ENCODE data around the gene TBC1D10A. TPM values are rescaled to one million over a fixed set of nuclear protein-coding genes. Genes with fewer than 3 reads are reported as not detected.

Gene TBC1D10A
- total and polyA plus RNA-seq, 12 donors = 3.2 to 9.5 (median 5.7) TPM

DNA sequence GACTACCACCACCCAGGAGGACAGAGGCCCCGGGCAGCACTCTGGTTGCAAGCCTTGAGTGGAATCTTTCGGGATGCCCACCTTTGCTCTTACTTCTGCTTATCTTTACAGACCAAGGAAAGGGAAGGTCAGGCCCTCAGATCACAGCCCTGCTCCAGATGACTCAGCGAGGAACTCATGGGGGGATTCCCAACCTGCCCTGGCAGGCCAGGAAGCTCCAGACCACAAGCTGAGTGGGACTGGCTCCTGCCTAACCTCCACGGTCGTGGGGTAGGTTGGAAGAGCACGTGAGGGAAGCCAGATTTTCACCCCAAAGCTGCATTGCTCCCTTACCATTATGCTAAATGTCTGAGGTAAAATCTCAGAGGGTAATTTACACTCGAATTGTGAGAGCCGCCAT, 11.8 kb downstream of the TBC1D10A start:
- DNase-seq (no peak), ATAC-seq (no peak)
- H3K36me3 ChIP-seq = peaks cover 0 to 9% (median 0%) of the 10 kb centered on the region in 9 donors
- no peak for TF ChIP-seq CTCF (IDR thresholded peaks at IDR 0.05)
- H3K4me3 ChIP-seq = no peak overlapping the region
- WGBS, 2 donors = 73 to 82% methylated on average over 8 of the region's 8 CpGs
- H3K9me3 ChIP-seq = no peaks in the 10 kb centered on the region
- no peaks in the 10 kb centered on the region for H3K27me3 ChIP-seq
- peaks cover 34 to 100% (median 76%) of the 10 kb centered on the region in 9 donors for H3K4me1 ChIP-seq
- peak overlapping the region in 3 of 10 donors; percentile 7 to 37 (median 9) for H3K27ac ChIP-seq
- intact Hi-C loops (cut with DNase I) = no loop called here

DNA sequence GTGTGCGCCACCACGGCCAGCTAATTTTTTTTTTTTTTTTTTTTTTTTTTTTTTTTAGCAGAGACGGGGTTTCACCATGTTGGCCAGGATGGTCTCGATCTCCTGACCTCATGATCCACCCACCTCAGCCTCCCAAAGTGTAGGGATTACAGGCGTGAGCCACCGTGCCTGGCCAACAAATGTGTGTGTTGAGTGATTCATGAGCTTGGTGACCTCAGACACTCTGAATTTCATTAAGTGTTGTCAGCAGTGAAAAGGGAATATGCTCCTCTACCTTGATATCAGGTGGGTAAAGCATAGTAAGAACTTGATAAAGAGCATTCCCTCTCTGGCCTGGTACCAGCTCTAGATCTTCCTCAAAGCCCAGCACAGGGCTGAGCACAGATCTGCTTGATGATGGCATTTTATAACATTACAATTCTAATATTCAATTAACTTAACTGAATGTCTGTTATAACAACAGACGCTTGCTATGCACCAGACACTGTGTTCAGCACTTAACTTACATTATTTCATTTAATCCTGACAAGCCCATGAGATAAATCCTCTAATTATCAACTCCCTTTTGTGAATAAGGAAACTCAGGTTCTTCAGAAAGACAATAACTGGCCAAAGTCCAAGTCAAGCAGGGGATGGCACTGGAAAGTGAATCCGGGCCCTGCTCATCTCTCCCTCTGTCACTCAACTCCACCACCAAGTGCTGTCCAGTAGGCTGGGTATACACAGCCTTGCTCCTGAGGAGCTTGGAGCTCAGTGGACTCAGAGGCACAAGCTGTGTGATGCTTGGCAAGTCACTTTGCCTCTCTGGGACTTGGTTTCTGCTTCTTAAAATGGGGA, 13.0 kb downstream of the TBC1D10A start:
- Histone ChIP-seq H3K36me3 (peaks cover 0 to 5% (median 0%) of the 10 kb centered on the region in 9 donors), H3K27ac (peak overlapping the region in 2 of 10 donors; percentile 4 to 8), H3K27me3 (no peaks in the 10 kb centered on the region), H3K4me1 (peaks cover 35 to 100% (median 76%) of the 10 kb centered on the region in 9 donors), H3K4me3 (no peak overlapping the region), H3K9me3 (no peaks in the 10 kb centered on the region)
- no peak for TF ChIP-seq CTCF (IDR thresholded peaks at IDR 0.05)
- WGBS, 2 donors = 83 to 88% methylated on average over 5 to 6 of the region's 8 CpGs
- ATAC-seq = no peak
- DNase-seq = no peak
- intact Hi-C loops (cut with DNase I) = no loop called here

DNA sequence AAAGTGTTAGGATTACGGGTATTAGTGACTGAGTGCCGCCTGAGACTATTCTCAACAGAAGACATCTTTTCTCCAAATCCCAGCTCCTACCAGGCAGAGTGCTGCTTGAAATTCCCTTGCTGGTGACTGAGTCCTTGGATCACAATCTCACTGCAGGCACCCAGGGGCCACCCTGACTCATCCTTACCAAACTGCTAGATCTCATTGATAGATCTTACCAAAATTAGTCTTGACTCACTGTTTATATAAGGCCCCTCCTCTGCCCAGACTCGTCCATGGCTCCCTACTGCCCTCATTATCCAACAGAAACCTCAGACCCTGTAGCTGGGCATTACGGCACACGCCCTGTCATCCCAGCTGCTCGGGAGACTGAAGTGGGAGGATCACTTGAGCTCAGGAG, 14.7 kb downstream of the TBC1D10A start:
- peak overlapping the region; percentile 22 to 92 (median 74) for H3K27ac ChIP-seq
- DNase-seq (no peak), ATAC-seq (no peak)
- peaks cover 0 to 5% (median 0%) of the 10 kb centered on the region in 9 donors for H3K36me3 ChIP-seq
- intact Hi-C loops (cut with DNase I) = no loop called here
- peaks cover 34 to 100% (median 84%) of the 10 kb centered on the region in 9 donors for H3K4me1 ChIP-seq
- no peaks in the 10 kb centered on the region for H3K27me3 ChIP-seq
- no peak for TF ChIP-seq CTCF (IDR thresholded peaks at IDR 0.05)
- 91 to 93% methylated on average over 6 of the region's 6 CpGs for WGBS, 2 donors
- no peaks in the 10 kb centered on the region for H3K9me3 ChIP-seq
- H3K4me3 ChIP-seq = no peak overlapping the region

GRCh38 chr22:30310881-30311771, 15.6 kb downstream of the TBC1D10A start:
- DNase-seq (peak; percentile 80 to 85), ATAC-seq (peak; percentile 84 to 95 (median 93))
- H3K36me3 ChIP-seq = peaks cover 0 to 5% (median 0%) of the 10 kb centered on the region in 9 donors
- H3K9me3 ChIP-seq = no peaks in the 10 kb centered on the region
- intact Hi-C loops (cut with DNase I) = no loop called here
- H3K4me1 ChIP-seq = peaks cover 34 to 100% (median 92%) of the 10 kb centered on the region in 9 donors
- H3K27ac ChIP-seq = peak overlapping the region; percentile 31 to 92 (median 78)
- WGBS, 2 donors = 24 to 27% methylated on average over 8 of the region's 8 CpGs
- peak overlapping the region in 3 of 10 donors; percentile 5 to 12 (median 10) for H3K4me3 ChIP-seq
- no peak for TF ChIP-seq CTCF (IDR thresholded peaks at IDR 0.05)
- no peaks in the 10 kb centered on the region for H3K27me3 ChIP-seq
